Stimulated activated CD4-positive, alpha-beta T cell treated with anti-CD3 and anti-CD28 coated beads, Interleukin-4, amount 100 ng/mL, for 1 hour (primary cell): ENCODE measurements around the gene CA10.

Experiments used
- DNase-seq: peaks from one replicate; pipeline ENCODE4 v3.0.0-alpha.2; 2020

The CA10 gene

DNA sequence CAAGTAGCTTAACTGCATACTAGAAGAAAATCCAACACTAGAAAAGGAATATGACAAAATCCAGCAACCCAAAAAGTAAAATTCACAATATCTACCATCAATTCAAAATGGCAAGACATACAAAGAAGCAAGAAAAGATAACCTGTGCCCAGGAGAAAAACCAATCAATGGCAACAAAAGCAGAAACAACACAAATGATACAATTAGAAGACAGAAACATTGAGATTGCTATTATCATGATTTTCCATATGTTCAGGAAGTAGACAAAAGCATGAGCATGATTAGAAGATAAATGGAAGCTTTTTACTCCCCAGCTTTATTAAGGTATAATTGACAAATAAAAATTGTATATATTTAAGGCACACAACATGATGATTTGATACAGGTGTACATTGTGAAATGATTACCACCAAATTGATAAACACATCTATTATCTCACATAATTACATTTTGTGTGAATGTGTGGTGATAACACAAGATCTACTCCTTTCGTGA, 117.3 kb downstream of the CA10 start:
- DNase-seq, result no peak

- DNase-seq, result no peak
These were observed 122.1 kb downstream of the CA10 start for GRCh38 chr17:52036416-52036815.

DNA sequence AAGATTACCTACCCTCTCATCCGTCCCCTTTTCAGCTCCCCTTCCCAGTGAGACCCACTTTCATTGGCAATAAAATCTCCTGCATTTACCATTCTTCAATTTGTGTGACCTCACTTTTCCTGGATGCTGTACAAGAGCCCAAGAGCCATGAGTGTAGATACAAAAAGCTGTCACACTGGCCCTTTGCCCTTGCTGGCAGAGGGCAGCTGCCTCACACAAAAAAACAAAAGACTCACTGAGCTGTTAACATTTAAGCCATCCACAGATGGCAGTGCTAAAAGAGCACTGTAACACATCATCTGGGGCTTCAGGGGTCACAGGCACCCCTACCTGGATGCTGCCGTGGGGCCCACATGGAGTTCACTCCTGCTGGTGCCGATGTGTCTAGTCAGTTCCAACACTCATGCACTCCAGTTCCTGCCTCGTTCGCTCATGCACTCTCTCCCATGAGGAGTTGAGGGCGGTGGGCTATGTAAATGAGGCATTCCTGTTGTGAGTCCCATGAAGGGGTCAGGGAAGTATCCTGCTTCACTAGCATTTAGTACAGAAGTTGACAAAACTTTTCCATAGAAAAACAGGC, 123.1 kb downstream of the CA10 start:
- DNase-seq, result no peak

DNA sequence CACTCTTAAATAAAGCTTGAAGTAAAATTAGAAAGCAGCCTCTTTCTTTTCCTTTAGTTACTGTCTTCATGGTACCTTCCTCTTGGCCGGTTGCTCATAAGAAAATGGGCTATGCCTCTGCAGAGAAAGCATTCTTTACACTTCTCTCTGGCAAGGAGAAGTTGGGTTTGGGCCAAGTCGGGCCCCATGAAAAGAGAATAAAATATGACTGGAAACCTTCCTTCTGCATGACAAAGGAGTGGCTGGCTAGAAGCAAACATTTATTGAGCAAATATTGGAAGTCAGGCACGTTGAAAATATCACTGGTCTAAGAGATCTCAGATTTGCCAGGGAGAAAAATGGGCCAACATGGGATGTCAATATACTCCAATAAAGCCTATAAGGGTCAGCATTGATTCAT, 126.1 kb downstream of the CA10 start:
- no peak for DNase-seq

DNA sequence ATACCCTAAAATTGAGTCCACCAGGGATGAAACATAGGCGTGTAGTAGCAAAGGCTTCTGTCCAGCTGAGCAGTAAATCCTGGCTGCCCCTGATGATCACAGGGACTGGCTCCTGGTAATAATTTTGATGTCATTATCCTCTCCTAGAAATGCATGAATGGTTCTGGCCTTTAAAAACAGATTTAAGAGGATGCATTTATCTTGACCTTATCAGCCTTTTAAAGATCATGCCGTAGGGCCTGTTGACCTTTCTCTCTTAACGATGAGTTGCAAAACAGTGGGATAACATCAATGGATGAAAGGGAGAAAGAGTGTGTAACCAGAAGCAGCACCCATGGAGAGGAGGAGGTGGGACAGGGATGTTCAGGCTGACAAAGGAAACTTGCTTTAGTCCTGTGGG, 128.5 kb downstream of the CA10 start:
- no peak for DNase-seq

DNA sequence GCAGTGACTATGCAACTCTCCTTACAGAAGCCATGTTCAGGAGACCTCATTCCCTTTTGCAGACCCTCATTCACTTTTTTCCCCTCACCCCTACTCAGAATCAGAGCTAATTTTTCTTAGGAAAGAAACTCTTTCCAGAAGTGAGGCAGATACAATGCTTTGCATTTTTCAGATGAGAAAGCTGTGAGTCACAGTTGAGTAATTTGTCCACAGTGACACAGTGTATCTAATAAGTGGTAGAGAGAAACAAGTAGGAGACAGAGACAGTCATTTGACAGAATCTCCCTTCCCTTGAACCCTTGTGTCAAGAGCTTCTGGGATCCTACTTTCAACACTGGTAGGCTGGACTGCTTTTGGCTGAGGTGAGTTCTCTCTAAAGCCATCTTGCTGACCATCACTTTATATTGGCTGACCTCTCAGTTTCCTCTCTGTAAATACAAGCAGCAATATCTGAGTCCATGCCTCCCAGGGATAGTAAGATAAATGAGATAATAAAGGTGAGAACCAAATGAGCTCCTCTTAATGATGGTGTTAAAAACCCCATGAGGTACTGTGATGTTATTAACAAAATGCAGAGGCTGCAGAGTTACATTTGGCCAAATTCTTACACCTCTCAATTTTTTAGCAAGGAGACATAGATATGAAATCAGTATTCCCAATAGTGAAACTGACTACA, 130.8 kb downstream of the CA10 start:
- DNase-seq, result no peak

DNA sequence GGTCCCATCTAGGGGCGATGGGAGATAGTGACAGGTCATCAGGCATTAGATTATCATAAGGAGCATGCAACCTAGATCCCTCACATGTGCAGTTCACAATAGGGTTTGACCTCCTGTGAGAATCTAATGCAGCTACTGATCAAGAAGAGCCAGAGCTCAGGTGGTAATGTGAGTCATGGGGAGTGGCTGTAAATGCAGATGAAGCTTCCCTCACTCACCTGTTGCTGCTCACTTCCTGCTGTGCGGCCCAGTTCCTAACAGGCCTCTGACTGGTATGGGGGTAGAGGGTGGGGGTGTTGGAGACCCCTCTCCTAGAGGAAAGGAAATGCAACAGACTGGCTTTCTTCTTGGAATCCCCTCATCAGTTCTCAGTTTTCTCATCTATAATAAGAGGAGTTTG, 131.4 kb downstream of the CA10 start:
- no peak for DNase-seq

DNA sequence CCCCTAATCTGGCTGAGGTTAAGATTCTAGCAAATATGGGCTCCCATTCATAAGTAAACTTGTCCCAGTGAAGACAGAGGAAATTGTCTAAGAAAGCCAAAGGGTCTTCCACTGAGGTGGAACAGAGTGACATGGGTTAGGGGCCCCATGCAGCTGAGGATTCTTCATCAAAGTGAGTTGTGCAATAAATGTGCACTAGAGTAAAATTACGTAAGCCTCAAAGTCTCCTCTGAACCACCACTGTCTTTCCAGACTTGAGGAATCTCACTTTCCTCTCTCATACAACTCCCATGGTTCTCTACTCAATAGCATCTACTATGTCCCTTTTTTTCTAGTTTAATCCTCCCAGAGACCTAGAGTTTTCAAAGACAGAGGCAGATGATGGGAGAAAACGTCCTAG, 132.4 kb downstream of the CA10 start:
- no peak for DNase-seq

DNA sequence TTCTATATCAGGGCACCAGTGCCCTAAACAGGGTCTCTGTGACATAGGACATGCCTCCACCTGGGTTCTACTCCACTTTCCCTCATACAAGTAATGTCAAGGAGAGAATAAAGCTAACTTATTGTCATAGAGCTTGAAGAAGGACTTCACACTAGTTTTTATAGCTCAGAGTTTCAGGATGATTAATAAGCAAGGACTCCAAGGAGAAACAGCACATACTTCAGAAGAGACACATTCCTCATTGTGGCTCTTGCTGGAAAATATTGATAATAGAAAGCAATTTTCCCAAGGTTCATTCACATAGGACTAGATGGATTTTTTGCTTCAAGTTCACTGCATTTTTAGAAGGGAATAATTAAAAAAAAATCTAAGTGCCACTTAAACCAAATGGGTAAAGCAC, 133.3 kb downstream of the CA10 start:
- DNase-seq, result no peak

DNA sequence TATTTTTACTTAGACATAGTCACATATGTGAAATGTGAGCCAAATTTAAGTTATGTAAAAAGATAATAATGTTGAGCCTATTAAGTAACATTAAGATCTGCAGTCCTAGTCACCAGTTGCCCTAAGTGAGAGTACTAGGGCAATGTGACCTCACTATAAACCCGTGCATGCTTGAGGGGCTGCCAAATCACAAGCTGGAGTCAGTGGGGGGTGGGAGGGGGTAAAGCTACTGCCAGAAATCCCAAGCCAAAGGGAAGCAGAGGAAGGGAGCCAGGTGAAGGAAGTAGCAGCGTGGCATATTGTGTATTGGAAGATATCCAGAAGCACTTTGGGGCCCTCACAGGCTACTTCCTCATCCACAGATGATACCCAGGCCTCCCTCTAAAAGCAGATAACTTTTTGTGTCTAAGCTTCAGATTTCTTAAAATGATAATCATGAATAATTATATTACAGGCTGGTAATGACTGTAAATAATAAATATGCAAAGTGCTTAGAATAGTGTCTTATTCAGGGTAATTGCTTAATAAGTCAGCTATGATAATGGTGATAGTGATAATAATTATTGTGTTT, 134.1 kb downstream of the CA10 start:
- no peak for DNase-seq

DNA sequence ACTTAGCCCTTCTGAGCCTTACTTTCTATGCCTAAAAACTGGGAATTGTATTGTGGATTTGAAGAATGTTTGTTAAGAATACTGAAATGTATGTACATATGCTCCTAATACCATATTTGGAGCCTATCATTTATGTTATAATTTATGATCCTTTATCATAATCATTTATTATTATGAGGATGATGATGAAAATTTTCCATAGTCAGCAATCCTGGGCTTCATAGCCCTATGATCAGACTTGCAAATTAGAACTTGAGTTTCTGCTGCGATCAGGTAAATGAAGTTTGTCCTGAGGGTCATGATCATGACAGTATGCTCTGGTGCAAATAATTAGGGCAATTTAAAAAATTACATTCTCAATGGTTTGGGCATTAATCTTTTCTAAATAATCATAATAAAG, 147.4 kb downstream of the CA10 start:
- no peak for DNase-seq

DNA sequence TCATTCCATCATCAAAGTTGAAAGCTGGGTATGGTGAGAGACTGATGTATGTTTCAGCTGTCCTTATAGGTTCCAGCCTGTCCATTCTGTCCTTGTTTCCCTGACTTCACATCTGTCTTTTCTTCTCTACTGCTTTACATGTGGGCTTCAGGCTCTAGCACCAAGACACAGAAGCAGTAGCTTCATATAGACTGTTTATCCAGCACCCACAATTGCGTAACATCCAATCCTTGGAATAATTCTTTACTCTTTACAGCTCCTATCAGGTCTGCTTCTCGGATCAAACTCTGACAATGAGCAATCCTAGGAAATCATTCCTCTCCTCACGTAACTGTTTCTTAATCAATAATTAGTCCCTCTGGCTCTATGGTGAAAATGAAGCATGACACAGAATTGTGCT, 158.9 kb downstream of the CA10 start:
- no peak for DNase-seq

DNA sequence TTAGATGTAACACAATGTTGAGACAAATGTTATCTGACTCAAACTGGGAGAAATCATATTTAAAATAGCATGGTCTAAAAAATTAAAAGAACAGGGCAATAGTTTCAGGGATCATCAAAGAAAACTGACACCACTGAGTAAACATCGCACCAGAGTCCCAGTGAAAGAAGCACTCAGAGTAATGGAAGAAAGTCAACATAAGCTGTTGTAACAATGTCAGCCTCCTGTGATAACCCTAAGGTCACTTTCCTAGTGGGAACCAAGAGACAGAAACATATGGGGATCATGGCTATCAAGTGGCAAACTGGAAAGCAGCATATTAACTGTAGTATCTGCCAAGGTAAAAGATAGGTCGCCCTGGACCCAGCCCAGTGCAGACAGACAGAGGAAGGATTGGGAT, 160.8 kb downstream of the CA10 start:
- DNase-seq, result no peak

- no peak for DNase-seq
These were observed 162.6 kb downstream of the CA10 start for GRCh38 chr17:51995797-51996403.

DNA sequence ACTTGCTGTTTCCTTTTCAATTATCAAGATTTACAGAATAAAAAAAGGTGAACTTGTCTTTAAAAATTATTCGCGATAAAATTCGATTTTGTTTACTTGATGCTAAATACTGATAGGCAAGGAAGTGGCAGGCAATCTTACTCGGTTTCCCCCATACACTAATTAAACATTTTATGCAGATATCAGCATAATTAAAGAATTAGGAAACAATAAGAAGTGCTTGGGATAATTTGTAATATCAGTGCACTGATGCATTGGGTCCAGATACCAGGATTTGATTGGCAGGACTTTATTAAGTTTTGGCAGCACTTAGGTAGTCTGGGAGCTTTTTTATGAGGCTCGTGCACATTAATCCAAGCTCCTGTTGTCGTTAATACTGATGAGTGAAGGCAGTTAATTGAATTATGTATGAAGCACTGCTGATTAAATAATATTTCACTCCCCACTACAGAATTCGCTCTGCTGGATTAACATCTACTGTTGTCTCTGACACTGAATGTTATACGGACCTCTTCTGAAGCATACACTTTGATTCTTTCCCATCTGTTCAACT, 165.6 kb downstream of the CA10 start:
- DNase-seq, result no peak

GRCh38 chr17:51971121-51971520, 187.4 kb downstream of the CA10 start:
- no peak for DNase-seq

DNA sequence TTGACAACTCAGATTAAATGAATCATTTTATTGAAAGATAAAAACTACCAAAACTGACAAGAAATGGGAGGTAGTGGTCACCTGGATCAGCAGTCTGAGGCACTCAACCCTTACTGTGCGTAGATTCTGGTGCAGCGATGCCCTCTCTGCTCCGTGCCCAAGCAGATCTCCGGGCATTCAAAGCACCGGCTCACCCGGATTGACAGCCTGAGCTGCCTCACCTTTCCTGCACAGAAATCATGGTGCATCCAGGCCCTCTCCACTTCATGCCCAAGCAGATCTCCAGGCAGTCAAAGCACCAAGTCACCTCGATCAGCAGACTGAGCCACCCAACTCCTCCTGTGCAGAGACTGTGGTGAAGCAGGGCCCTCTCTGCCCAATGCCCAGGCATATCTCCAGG, 196.8 kb downstream of the CA10 start:
- DNase-seq, result no peak

- DNase-seq, result no peak
These were observed 200.7 kb downstream of the CA10 start for GRCh38 chr17:51957786-51958185.

- no peak for DNase-seq
These were observed 203.3 kb downstream of the CA10 start for GRCh38 chr17:51955245-51955644.

- no peak for DNase-seq
These were observed 204.2 kb downstream of the CA10 start for GRCh38 chr17:51954232-51954765.

DNA sequence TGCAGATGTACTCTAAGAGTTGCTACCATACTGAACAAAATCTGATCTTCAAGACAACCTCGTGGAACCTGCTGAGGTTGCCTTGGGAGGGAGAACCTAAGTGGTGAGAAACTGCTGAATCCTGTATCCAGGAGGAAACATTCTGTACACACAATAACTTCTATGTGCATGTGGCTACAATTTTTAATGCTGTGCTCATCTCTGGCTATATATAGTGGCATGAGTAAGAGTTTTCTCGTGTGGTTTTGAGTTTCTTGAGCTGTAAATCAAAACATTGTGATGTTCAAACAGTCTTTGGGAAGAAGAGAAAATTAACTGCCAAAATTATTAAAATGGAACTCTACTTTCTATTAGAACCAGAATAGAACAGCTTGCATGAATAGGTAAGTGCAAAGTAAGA, 206.8 kb downstream of the CA10 start:
- no peak for DNase-seq

- DNase-seq, result no peak
These were observed 210.4 kb downstream of the CA10 start for GRCh38 chr17:51948128-51948527.

GRCh38 chr17:51947160-51947735, 211.3 kb downstream of the CA10 start:
- no peak for DNase-seq
